Testis (tissue), 2 donors: ENCODE measurements around the gene IL7R.

Experiments used
- POLR2A ChIP-seq: fragments of 450-650 bp; IDR thresholded peaks from one replicate; pipeline ENCODE4 v1.6.1; 2017; ENCODE audit warnings: antibody characterized with exemption, mild to moderate bottlenecking, moderate library complexity
- TF ChIP-seq, protein P1 (sequence below), 3 experiments: fragments of 450-650 bp in 2 of 3; fragments of 200-600 bp in 1 of 3; sonication (generic) in 1 of 3; IDR thresholded peaks; one replicate each; pipeline ENCODE4 v1.5.1; 2016 to 2019; ENCODE audit warnings: antibody characterized with exemption in 3 of 3, mild to moderate bottlenecking in 2 of 3, moderate library complexity in 1 of 3

DNA sequence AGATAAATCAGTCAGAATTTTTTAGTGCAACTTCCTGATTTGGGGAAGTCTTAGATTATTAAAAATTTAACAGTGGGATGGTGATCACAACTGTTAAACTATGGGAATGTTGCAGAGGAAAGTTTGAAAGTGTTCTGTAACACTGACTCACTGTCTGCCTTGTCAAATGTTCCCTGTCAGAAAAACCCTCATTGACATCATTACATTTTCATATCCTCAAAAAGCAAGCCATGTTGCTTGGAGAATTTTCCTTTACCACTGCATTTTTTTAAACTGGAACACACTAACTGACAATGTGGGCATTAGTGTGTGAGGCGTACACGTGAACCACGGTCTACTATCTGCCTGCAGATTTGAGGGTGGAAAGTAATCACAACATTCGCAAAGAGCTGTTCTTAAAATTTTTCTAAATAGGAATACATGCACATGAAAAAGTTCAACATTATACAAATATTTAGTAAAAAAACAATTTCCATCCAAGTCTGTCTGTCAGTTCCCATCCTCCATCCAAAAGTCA lies 28.6 kb upstream of the IL7R start:
- TF ChIP-seq, protein P1, sequence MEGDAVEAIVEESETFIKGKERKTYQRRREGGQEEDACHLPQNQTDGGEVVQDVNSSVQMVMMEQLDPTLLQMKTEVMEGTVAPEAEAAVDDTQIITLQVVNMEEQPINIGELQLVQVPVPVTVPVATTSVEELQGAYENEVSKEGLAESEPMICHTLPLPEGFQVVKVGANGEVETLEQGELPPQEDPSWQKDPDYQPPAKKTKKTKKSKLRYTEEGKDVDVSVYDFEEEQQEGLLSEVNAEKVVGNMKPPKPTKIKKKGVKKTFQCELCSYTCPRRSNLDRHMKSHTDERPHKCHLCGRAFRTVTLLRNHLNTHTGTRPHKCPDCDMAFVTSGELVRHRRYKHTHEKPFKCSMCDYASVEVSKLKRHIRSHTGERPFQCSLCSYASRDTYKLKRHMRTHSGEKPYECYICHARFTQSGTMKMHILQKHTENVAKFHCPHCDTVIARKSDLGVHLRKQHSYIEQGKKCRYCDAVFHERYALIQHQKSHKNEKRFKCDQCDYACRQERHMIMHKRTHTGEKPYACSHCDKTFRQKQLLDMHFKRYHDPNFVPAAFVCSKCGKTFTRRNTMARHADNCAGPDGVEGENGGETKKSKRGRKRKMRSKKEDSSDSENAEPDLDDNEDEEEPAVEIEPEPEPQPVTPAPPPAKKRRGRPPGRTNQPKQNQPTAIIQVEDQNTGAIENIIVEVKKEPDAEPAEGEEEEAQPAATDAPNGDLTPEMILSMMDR (IDR thresholded peaks at IDR 0.05), result no peak
- TF ChIP-seq POLR2A, result no peak
